Esophagus muscularis mucosa (tissue), 4 donors: ENCODE data around the gene PRSS3. TPM values are rescaled to one million over a fixed set of nuclear protein-coding genes. Genes with fewer than 3 reads are reported as not detected.

ENCODE experiments used
- DNase-seq: peaks from one replicate; pipeline ENCODE4 v3.0.0-alpha.2; 2017; ENCODE audit errors: extremely low spot score
- H3K27ac ChIP-seq, 4 donors: fragments of 200-600 bp; sonication (generic); replicated peaks in 1 of 4; 1 replicate in 3 of 4; 2 replicates in 1 of 4; pipeline ENCODE4 v1.5.1; 2016 to 2019; ENCODE audit warnings: mild to moderate bottlenecking in 1 of 4
- H3K27me3 ChIP-seq, 4 donors: fragments of 200-600 bp; sonication (generic); one replicate each; pipeline versions ENCODE4 v1.5.1 to v1.6.0; 2016 to 2019
- H3K36me3 ChIP-seq, 4 donors: fragments of 200-600 bp; sonication (generic); one replicate each; pipeline ENCODE4 v1.5.1; 2016 to 2019
- H3K4me1 ChIP-seq, 4 donors: fragments of 200-600 bp; sonication (generic); one replicate each; pipeline ENCODE4 v1.5.1; 2016 to 2019
- H3K4me3 ChIP-seq, 4 donors: fragments of 200-600 bp; sonication (generic); 1 replicate in 2 of 4; 2 replicates in 2 of 4; pipeline ENCODE4 v1.5.1; 2016 to 2019; ENCODE audit warnings: mild to moderate bottlenecking in 4 of 4, moderate library complexity in 1 of 4
- H3K9me3 ChIP-seq, 4 donors: fragments of 200-600 bp; sonication (generic); 1 replicate in 3 of 4; 2 replicates in 1 of 4; pipeline ENCODE4 v1.5.1; 2016 to 2019
- CTCF ChIP-seq, 3 experiments: fragments of 200-600 bp in 2 of 3; fragments of 450-650 bp in 1 of 3; sonication (generic) in 2 of 3; IDR thresholded peaks; one replicate each; pipeline ENCODE4 v1.5.1; 2017 to 2019; ENCODE audit warnings: antibody characterized with exemption in 3 of 3, mild to moderate bottlenecking in 2 of 3, moderate library complexity in 1 of 3
- EP300 ChIP-seq: sonication (generic); formaldehyde crosslinking; IDR thresholded peaks from one replicate; pipeline ENCODE4 v1.6.1; 2017; ENCODE audit warnings: antibody characterized with exemption
- POLR2A ChIP-seq: fragments of 450-650 bp; IDR thresholded peaks from one replicate; pipeline ENCODE4 v1.6.1; 2017; ENCODE audit warnings: antibody characterized with exemption, moderate library complexity, mild to moderate bottlenecking, low read depth
- POLR2AphosphoS5 ChIP-seq, 2 donors: sonication (generic); formaldehyde crosslinking; IDR thresholded peaks; one replicate each; pipeline ENCODE4 v1.6.1; 2017; ENCODE audit warnings: antibody characterized with exemption in 2 of 2
- WGBS: methylation state at CpG from one replicate; pipeline ENCODE4 v1.1.5; 2018; 5-methylcytosine and 5-hydroxymethylcytosine counted together
- intact Hi-C: fragments of 100-400 bp; cut with DNase I; formaldehyde crosslinking; loops from one replicate; pipeline ENCODE4 v1.15.1; 2023
- total RNA-seq, 4 donors: library from RNA; depleted of rRNA; stranded (reverse); fragments of >200 nt; gene quantifications; one replicate each; pipeline versions ENCODE4 v1.1.0 to v1.2.1, GENCODE V29; 2016

The PRSS3 gene
- total RNA-seq, 4 donors from 2014 or later, result 0.99 to 1.4 TPM; not detected in 2

- no peak for DNase-seq
- WGBS, result 80% methylated on average over 1 of the region's 1 CpG
- Histone ChIP-seq H3K9me3 (no peaks in the 10 kb centered on the region), H3K27me3 (no peaks in the 10 kb centered on the region), H3K4me1 (peaks cover 8 to 22% (median 18%) of the 10 kb centered on the region in 4 donors), H3K27ac (no peak overlapping the region), H3K36me3 (no peaks in the 10 kb centered on the region), H3K4me3 (no peak overlapping the region)
- no peak for TF ChIP-seq EP300
- no peak for TF ChIP-seq CTCF (IDR thresholded peaks at IDR 0.05)
- no peak for TF ChIP-seq POLR2A
- TF ChIP-seq POLR2AphosphoS5 (IDR thresholded peaks at IDR 0.05), result no peak
- intact Hi-C loops, result no loop called here
Observed at GRCh38 chr9:33809506-33809905, 14.1 kb downstream of the PRSS3 start.

DNA sequence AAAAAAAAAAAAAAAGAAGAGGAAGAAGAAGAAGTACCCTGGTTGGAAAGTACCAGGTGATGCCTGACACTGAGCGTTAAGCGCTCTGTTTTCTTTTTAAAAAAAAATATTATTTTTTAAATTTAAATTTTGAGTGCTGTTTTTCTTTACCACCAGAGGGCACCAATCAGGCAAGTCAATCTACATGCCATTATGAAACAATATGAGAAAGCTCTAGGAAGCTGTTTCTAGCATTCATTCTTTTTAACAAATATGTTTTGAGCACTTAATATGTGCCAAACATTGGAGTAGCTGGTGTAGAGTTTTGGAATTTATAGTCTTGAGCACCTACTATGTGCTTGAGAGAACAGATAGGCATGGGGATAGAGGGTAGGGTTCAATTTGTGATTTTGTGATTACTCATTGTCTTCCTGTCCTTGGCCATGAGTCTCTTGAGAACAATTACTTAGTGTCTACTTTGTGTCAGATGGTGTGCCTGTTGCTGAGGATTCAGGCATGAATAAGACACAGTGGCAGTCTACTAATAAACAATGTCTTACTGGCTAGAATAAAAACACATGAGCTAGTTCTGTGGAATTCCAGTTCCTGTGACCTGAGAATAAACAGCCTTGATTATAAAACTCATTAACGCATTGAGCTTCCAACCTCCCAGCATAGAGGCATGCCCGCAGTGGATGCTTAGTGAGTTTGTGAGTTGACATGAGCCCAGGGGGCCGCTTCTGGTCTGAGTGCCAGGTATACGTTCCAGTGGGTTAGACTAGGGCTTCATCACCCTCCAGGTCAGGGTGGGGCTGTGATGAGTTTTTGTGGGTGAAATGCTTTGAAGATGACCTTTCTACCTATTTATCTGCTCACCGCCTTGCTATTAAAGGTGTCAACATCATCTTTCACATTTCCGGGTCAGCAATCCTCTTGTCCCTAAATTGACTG lies 18.6 kb downstream of the PRSS3 start:
- Histone ChIP-seq H3K36me3 (no peaks in the 10 kb centered on the region), H3K27ac (peak overlapping the region; percentile 96 to 100 (median 98)), H3K4me1 (peaks cover 20 to 43% (median 35%) of the 10 kb centered on the region in 4 donors), H3K27me3 (no peaks in the 10 kb centered on the region), H3K9me3 (no peaks in the 10 kb centered on the region), H3K4me3 (no peak overlapping the region)
- peak; percentile 70 to 88 (median 72) for TF ChIP-seq CTCF (IDR thresholded peaks at IDR 0.05)
- TF ChIP-seq EP300, result no peak
- TF ChIP-seq POLR2AphosphoS5 (IDR thresholded peaks at IDR 0.05), result peak; percentile 30 to 66
- no peak for TF ChIP-seq POLR2A
- no peak for DNase-seq
- 53% methylated on average over 8 of the region's 8 CpGs for WGBS
- intact Hi-C loops, result no loop called here

DNA sequence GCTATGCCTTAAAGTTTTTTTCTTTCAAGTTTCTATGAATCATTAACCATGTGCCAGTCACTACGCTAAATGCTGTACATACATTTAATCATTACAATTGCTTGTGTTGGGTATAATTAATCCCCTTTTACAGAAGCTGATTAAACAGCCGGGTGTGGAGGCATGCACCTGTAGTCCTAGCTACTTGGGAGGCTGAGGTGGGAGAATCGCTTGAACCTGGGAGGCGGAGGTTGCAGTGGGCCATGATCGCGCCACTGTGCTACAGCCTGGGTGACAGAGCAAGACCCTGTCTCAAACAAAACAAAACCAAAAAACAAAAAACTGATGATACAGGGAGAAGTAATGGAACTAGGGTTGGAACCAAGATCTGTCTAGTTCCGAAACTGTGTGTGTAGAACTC lies 20.4 kb downstream of the PRSS3 start:
- DNase-seq, result no peak
- intact Hi-C loops, result loop anchor here (2.0 kb wide), 1 partner anchor 37 kb away; no protein-coding TSS in a partner anchor
- 93% methylated on average over 7 of the region's 7 CpGs for WGBS

More for the DNA sequence above, 20.4 kb downstream of the PRSS3 start:
- Histone ChIP-seq H3K36me3 (no peaks in the 10 kb centered on the region), H3K27me3 (no peaks in the 10 kb centered on the region), H3K27ac (peak overlapping the region; percentile 96 to 100 (median 98)), H3K9me3 (no peaks in the 10 kb centered on the region), H3K4me1 (peaks cover 34 to 61% (median 53%) of the 10 kb centered on the region in 4 donors), H3K4me3 (peak overlapping the region in 1 of 4 donors; percentile 94)
- TF ChIP-seq POLR2AphosphoS5 (IDR thresholded peaks at IDR 0.05) (no peak), CTCF (IDR thresholded peaks at IDR 0.05) (no peak), EP300 (no peak)
